Esophagus muscularis mucosa (tissue), 4 donors: Measurements from ENCODE around the gene HILPDA.

Experiments
- EP300 ChIP-seq: sonication (generic); formaldehyde crosslinking; IDR thresholded peaks from one replicate; pipeline ENCODE4 v1.6.1; 2017; ENCODE audit warnings: antibody characterized with exemption
- POLR2A ChIP-seq: fragments of 450-650 bp; IDR thresholded peaks from one replicate; pipeline ENCODE4 v1.6.1; 2017; ENCODE audit warnings: antibody characterized with exemption, moderate library complexity, mild to moderate bottlenecking, low read depth
- POLR2AphosphoS5 ChIP-seq, 2 donors: sonication (generic); formaldehyde crosslinking; IDR thresholded peaks; one replicate each; pipeline ENCODE4 v1.6.1; 2017; ENCODE audit warnings: antibody characterized with exemption in 2 of 2
- TF ChIP-seq, protein P1 (sequence below), 3 experiments: fragments of 200-600 bp in 2 of 3; fragments of 450-650 bp in 1 of 3; sonication (generic) in 2 of 3; IDR thresholded peaks; one replicate each; pipeline ENCODE4 v1.5.1; 2017 to 2019; ENCODE audit warnings: antibody characterized with exemption in 3 of 3, mild to moderate bottlenecking in 2 of 3, moderate library complexity in 1 of 3

DNA sequence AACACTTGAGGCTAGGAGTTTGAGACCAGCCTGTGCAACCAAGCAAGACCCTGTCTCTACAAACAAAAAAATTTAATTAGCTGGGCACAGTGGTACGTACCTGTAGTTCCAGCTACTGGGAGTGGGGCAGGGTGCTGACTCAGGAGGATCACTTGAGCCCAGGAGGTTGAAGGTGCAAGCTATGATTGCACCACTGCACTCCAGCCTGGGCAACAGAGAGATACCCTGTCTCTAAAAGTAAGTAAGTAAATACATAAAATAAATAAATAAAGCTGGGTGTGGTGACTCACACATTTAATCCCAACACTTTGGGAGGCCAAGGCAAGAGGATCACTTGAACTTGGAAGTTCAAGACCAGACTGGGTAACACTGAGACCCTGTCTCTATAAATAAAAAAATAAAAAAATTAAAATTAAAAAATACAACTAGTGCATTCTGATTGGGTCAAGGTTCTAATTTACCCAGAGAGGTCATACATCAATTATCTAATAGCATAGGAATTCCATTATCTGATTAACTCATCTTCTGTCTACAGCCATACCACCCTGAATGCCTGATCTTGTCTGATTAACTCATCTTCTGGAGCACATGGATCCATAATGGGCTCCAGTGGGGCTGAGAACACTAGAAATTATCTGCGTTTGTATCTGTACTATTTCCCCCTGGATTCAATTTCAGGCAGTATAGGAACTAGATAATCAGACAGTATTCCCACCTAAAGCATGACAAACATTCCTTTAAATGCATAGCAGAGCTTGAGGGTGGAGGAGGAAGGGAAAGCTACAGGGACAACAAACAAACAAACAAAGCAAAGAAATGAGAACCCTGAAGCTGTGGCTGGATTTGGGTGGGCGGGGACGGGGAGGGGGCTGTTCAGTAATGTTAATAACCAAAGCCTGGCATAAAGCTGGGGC is 21.0 kb upstream of the HILPDA start:
- TF ChIP-seq, protein P1, sequence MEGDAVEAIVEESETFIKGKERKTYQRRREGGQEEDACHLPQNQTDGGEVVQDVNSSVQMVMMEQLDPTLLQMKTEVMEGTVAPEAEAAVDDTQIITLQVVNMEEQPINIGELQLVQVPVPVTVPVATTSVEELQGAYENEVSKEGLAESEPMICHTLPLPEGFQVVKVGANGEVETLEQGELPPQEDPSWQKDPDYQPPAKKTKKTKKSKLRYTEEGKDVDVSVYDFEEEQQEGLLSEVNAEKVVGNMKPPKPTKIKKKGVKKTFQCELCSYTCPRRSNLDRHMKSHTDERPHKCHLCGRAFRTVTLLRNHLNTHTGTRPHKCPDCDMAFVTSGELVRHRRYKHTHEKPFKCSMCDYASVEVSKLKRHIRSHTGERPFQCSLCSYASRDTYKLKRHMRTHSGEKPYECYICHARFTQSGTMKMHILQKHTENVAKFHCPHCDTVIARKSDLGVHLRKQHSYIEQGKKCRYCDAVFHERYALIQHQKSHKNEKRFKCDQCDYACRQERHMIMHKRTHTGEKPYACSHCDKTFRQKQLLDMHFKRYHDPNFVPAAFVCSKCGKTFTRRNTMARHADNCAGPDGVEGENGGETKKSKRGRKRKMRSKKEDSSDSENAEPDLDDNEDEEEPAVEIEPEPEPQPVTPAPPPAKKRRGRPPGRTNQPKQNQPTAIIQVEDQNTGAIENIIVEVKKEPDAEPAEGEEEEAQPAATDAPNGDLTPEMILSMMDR (IDR thresholded peaks at IDR 0.05) = no peak
- TF ChIP-seq POLR2A (no peak), EP300 (no peak), POLR2AphosphoS5 (IDR thresholded peaks at IDR 0.05) (no peak)
